GM18520 (cell line): ENCODE results near the gene ZBED2.
"Not testable (repeated sequence)": the region's sequence is repeated elsewhere in the genome, so short reads cannot be mapped to it uniquely, and the experiment has no call there.

Experiments used
- ATAC-seq: cut with Tn5 transposase; IDR thresholded peaks from one replicate; pipeline ENCODE4 v1.9.1; 2021; ENCODE audit not compliant: unreplicated experiment

The ZBED2 gene

GRCh38 chr3:111577113-111577512, 18.0 kb downstream of the ZBED2 start:
- ATAC-seq: no peak

DNA sequence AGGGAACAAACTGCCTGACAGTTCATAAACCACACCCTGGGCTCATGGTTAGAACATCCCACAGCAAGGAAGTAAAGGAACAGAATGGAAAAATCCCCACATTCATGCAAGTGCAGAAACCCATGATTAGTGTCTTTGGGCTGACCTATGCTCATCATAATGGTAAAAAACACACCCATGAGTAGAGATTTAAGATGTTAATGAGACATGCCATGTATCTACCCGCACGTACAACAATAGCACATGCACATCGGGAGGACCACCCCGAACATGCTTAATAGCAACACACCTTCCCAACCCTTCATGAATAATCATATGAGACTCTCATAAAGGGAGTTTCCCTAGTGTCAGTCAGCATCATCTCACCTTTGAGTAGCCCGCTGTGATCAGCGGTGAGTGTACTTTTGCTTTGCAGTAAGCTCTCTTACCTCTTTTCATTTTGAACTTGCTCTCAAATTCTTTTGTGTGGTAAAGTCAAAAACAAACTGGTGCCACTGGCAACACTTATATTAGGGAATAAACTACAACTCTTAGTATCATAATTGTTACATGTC, 23.2 kb downstream of the ZBED2 start:
- ATAC-seq: peak; percentile 54

- ATAC-seq: no peak
These were observed 23.9 kb downstream of the ZBED2 start for GRCh38 chr3:111571282-111571681.

GRCh38 chr3:111570404-111571030, 24.6 kb downstream of the ZBED2 start:
- ATAC-seq: no peak

DNA sequence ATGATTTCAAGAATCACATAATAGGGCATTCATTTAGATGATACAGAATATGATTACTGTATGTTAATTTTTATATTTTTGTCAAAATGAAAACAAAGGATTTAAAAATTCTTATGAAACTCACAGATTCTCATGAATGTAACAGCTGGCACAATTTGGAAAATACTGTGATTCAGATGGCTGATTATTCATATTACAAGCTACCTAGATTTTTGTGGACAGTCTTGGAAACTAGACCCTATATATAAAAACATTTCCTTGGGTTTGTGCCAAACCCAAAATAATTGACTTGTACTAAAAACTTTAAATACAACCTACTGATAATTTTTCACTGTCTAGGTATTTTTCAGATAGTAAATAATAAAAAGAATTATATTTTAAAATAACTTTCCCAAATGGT, 26.2 kb downstream of the ZBED2 start:
- ATAC-seq: no peak

DNA sequence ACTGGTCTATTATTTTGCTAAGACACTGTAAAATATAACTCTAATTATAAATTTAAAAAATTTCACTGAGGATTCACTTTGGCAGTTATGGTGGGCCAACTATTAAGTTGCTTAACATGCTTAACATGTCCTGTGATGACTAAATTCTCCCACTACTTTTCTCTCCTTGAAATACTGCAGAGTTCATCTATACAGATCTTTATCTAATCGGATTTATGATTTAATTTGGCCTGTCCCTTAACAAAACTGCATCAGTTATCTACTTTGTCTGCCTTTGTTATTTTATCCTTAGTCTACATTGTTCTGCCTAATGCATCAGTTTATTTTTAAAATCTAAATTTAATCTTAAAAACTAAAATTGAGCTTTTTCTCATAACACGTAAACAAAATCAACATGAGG, 26.8 kb downstream of the ZBED2 start:
- ATAC-seq: no peak

DNA sequence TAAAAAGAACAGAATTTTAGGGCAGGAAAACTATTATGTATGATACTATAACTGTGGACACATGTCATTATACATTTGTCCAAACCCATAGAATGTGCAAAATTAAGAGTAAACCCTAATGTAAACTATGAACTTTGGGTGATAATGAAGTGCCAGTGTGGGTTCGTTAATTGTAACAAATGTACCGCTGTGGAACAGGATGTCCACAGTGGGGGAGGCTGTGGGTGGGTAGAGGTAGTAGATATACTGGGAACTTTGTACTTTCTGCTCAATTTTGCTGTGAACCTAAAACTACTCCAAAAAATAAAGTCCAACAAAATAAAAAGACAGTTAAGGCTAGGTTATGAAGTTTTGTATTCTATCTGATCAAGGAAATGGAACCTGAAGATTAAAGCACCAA, 28.3 kb downstream of the ZBED2 start:
- ATAC-seq: no peak

DNA sequence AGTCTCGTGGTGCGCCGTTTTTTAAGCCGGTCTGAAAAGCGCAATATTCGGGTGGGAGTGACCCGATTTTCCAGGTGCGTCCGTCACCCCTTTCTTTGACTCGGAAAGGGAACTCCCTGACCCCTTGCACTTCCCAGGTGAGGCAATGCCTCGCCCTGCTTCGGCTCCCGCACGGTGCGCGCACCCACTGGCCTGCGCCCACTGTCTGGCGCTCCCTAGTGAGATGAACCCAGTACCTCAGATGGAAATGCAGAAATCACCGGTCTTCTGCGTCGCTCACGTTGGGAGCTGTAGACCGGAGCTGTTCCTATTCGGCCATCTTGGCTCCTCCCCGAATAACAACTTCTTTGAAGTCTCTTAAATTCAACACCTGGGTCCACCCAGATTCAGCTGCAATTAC, 33.2 kb downstream of the ZBED2 start:
- not testable (repeated sequence) for ATAC-seq

GRCh38 chr3:111548756-111549155, 46.4 kb downstream of the ZBED2 start:
- ATAC-seq: no peak

- ATAC-seq: peak; percentile 66
These were observed 47.1 kb downstream of the ZBED2 start for GRCh38 chr3:111548092-111548491.

DNA sequence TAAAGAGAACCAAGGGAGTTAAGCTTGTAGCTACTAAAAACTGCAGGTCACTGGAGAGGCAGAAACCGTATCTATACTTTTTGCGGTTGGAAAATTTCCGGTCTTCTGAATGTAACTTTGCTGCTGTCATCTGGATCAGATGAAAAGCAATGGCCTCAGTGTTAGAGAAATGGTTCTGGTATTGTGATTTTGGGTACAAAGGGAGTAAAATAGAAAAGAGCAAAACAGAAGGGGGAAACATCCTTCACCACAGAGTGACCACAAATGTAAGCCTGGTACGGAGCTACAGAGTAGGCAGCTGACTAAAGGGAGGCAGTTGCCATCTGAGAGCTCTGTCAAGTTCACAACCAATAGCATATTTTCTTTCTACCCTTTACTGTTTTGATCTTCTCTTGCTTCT, 47.5 kb downstream of the ZBED2 start:
- ATAC-seq: peak; percentile 73

GRCh38 chr3:111545349-111545748, 49.8 kb downstream of the ZBED2 start:
- no peak for ATAC-seq
